DND-41 (cell line): Measurements from ENCODE around the gene LTBP1.

Source experiments
- EZH2 ChIP-seq: IDR thresholded peaks from 3 replicates; pipeline ENCODE4 v1.6.1; 2012; ENCODE audit warnings: borderline replicate concordance, low read depth, mild to moderate bottlenecking, moderate library complexity, low read length, inconsistent platforms; ENCODE audit not compliant: severe bottlenecking
- TF ChIP-seq, protein P1 (sequence below): IDR thresholded peaks from 2 replicates; pipeline ENCODE4 v1.5.1; 2012; ENCODE audit warnings: borderline replicate concordance, low read length, moderate library complexity, mild to moderate bottlenecking; ENCODE audit not compliant: poor library complexity, severe bottlenecking; ENCODE audit errors: extremely low read depth

DNA sequence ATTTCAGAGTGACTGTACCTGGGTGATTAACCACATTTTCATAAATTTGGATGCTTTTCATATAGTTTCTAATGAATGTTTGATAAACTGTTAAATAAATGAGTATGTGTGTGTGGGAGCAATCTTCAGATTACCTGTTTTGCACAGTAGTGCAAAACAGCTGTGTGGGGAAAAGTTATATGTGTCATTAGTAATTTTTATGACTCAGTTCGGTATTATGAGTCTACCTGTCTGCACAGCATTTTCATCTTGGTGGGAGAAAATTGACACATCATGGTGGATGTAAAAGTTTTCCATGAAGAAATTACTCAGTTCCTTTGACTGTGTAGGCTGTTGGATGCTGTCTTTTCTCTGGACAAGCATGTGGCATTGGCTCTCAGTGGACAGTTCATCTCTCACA is 43.8 kb downstream of the LTBP1 start:
- TF ChIP-seq, protein P1, sequence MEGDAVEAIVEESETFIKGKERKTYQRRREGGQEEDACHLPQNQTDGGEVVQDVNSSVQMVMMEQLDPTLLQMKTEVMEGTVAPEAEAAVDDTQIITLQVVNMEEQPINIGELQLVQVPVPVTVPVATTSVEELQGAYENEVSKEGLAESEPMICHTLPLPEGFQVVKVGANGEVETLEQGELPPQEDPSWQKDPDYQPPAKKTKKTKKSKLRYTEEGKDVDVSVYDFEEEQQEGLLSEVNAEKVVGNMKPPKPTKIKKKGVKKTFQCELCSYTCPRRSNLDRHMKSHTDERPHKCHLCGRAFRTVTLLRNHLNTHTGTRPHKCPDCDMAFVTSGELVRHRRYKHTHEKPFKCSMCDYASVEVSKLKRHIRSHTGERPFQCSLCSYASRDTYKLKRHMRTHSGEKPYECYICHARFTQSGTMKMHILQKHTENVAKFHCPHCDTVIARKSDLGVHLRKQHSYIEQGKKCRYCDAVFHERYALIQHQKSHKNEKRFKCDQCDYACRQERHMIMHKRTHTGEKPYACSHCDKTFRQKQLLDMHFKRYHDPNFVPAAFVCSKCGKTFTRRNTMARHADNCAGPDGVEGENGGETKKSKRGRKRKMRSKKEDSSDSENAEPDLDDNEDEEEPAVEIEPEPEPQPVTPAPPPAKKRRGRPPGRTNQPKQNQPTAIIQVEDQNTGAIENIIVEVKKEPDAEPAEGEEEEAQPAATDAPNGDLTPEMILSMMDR = no peak
- no peak for TF ChIP-seq EZH2
